Measurements from ENCODE around the gene CYBA.

- TF ChIP-seq HCFC1 (IDR thresholded peaks at IDR 0.05; ENCODE audit: low read length) (no peak), NBN (IDR thresholded peaks at IDR 0.05) (no peak), POLR2AphosphoS5 (IDR thresholded peaks at IDR 0.05; ENCODE audit: low read length) (no peak), KDM1A (IDR thresholded peaks at IDR 0.05; ENCODE audit: borderline replicate concordance) (no peak)
- TF ChIP-seq, protein P1, sequence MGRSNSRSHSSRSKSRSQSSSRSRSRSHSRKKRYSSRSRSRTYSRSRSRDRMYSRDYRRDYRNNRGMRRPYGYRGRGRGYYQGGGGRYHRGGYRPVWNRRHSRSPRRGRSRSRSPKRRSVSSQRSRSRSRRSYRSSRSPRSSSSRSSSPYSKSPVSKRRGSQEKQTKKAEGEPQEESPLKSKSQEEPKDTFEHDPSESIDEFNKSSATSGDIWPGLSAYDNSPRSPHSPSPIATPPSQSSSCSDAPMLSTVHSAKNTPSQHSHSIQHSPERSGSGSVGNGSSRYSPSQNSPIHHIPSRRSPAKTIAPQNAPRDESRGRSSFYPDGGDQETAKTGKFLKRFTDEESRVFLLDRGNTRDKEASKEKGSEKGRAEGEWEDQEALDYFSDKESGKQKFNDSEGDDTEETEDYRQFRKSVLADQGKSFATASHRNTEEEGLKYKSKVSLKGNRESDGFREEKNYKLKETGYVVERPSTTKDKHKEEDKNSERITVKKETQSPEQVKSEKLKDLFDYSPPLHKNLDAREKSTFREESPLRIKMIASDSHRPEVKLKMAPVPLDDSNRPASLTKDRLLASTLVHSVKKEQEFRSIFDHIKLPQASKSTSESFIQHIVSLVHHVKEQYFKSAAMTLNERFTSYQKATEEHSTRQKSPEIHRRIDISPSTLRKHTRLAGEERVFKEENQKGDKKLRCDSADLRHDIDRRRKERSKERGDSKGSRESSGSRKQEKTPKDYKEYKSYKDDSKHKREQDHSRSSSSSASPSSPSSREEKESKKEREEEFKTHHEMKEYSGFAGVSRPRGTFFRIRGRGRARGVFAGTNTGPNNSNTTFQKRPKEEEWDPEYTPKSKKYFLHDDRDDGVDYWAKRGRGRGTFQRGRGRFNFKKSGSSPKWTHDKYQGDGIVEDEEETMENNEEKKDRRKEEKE (IDR thresholded peaks at IDR 0.05): no peak
- TF ChIP-seq, protein P2, sequence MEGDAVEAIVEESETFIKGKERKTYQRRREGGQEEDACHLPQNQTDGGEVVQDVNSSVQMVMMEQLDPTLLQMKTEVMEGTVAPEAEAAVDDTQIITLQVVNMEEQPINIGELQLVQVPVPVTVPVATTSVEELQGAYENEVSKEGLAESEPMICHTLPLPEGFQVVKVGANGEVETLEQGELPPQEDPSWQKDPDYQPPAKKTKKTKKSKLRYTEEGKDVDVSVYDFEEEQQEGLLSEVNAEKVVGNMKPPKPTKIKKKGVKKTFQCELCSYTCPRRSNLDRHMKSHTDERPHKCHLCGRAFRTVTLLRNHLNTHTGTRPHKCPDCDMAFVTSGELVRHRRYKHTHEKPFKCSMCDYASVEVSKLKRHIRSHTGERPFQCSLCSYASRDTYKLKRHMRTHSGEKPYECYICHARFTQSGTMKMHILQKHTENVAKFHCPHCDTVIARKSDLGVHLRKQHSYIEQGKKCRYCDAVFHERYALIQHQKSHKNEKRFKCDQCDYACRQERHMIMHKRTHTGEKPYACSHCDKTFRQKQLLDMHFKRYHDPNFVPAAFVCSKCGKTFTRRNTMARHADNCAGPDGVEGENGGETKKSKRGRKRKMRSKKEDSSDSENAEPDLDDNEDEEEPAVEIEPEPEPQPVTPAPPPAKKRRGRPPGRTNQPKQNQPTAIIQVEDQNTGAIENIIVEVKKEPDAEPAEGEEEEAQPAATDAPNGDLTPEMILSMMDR (IDR thresholded peaks at IDR 0.05 in 2 of 3, conservative IDR thresholded peaks at IDR 0.05 in 1 of 3; ENCODE audit: control insufficient read depth in 2 of 3, extremely low read depth in 1 of 3, insufficient read depth in 1 of 3, low read depth in 3 of 3, low read length in 3 of 3): no peak
Measured at GRCh38 chr16:88599825-88600538, 50.9 kb downstream of the CYBA start.

Measured in GM12878 (cell line).